ENCODE measurements around the gene LRRC59.

The LRRC59 gene

DNA sequence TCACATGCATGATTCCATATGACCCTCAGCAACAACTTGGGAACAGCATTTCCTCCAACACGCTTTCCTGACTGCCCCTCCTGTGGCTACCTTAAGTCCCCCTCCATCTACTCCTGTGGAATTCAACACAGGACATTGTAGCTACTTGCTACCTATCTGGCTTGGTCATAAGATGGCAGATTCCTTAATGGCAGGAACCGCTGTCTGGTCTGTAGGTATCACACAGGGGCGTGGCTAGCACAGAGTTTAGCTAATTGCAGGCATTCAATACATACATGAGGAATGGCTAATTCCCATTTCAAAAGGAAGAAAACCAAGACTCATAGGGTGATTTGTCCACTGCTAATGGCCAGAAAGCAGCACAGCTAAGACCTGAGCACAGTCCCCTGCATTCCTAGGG is 8.6 kb downstream of the LRRC59 start:
- no peak for DNase-seq

DNA sequence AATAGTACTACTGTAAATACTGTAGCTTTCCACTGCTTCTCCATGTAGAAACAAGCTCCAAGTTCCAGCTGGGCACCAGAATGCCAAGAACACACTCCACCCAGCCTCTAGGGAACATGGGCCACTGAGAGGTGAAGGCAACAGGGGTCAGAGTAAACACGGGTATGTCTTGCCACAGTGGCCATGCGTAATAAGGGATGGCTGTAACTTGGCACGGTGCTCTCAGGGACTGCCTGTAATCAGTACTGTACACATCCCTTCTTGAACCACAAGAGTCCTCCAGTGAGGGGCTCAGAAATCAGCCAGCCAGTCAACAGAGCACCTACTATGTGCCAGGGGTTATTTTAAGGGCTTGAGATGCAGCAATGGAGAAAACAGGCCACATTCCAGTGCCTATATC is 10.8 kb downstream of the LRRC59 start:
- DNase-seq = no peak

DNA sequence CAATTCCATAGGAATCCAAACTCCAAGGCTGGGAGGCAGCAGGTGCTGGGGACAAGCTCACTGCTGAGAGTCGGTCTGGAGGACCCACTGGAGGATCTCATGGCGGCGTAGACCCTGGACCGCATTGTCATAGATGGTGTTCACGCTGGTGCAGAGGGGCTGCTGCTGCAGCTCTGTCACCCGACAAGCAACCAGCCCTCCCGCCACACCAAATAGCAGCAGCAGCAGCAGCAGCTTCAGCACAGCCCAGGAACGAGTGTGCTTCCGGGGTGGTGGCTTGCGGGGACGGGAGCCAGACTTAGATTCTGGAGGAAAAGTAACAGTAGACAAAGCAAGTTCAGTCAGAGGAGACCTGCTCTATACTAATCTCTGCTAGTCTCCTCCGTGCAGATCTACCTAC is 14.4 kb downstream of the LRRC59 start:
- DNase-seq = no peak

DNA sequence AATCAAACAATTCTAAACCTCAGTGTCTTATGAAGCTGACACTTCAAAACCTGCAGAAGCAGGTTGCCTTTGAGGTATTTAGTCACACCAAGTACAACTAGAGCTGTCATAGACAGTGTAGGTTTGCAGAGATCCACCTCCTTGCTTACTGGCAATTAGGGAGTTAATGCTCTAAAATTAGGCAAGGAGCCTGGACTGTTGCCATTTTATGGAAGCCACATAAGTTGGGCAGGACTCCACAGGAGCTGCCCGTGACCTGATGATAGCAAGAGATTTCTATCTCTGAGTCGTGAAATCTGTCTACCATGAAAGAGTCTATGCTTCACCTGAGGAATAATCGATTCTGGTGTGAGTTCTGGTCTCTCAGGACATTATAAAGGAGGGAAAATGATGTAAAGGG is 15.4 kb downstream of the LRRC59 start:
- DNase-seq = no peak

DNA sequence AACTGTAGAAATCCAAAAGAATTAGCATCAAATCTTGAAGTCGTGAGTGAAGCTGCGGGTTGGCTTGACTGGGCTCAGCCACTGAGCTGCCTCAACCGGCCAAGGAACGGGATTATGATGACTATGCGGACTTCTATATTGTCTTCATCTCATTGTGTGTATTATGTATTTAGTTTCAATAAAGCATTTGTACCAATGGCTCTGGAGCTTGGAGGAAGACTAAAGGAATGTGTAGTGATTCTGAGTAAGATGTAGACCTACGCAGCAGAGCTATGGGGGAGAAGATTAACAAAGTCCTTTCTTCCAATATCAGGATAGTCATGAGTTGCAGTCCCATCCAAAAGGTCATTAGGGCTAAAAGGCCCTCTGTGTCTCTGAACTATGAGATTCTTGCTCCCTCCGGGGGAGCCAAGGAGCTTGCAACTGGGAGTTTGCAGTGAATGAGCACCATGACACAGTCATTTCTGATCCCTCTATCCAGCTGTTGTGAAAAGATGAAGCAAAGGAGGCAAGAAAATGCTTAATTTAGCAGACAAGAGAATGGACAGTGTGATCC is 16.0 kb downstream of the LRRC59 start:
- no peak for DNase-seq

DNA sequence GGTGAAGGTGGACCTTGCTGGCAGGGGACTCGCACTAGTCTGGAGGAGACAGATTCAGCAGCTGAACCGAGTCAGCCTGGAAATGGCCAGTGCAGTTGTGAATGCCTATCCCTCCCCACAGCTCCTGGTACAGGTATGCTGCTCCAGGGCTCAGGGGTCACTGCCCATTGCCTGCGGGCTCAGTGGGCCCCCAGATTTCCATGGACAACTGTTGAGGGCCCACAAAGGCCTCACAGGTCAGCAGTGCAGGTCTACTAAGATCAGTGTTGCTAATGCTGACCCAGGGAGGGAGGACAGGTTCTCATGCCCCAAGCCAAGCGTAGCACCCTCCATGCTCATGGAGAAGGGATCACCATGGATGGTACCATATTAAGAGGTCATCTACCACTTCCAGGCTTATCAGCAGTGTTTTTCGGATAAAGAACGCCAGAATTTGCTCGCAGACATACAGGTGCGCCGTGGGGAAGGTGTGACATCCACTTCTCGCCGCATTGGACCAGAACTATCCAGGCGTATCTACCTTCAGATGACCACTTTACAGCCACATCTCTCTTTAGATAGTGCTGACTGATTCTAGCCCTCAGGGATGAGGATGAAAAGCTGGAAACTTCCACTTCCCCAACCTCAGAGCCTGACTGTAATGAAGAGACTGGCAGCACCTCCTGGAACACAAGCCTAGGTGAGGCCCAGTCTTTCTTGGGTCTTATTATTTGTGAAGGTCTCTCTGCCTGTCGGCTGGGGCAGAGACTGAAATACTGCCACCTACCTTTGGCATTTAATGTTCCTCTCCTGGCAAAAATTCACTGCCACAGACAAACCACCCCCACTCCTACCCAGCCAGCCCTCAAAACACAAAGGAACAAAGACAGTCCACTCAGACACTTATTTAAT is 16.7 kb downstream of the LRRC59 start:
- DNase-seq = no peak

DNA sequence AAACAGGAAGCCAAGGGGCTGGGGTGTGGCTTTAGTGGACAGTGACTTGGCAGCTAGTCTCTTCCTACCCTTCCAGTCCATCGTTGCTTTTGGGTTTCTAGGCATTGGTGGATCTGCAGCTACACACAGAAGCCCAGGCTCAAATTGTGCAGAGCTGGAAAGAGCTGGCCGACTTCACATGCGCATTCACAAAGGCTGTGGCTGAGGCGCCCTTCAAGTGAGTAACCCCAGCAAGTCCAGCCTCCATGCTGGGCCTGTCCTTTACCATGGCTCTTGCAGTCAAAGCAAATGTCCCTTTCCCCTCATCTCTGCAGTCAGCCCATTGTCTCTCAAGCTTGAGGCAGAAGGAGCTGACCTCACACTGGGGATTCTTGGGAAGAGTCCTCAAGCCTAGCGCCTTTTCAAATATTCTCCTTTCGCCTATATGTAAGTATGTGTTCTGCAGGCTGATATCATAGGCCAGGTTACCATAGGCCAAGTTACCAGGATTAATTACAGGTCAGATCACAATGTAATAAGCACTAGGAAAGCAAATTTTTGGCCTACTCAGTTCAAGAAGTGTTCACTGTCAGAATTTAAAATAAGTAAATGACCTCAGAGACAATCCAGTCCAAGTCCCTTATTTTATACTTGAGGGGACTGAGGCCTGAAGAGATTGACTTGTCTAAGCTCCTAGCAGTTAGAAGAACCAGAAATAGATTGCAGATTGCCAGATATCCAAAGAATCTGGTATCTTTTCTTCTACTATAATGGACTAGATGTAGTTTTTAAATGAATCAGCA is 17.8 kb downstream of the LRRC59 start:
- no peak for DNase-seq

DNA sequence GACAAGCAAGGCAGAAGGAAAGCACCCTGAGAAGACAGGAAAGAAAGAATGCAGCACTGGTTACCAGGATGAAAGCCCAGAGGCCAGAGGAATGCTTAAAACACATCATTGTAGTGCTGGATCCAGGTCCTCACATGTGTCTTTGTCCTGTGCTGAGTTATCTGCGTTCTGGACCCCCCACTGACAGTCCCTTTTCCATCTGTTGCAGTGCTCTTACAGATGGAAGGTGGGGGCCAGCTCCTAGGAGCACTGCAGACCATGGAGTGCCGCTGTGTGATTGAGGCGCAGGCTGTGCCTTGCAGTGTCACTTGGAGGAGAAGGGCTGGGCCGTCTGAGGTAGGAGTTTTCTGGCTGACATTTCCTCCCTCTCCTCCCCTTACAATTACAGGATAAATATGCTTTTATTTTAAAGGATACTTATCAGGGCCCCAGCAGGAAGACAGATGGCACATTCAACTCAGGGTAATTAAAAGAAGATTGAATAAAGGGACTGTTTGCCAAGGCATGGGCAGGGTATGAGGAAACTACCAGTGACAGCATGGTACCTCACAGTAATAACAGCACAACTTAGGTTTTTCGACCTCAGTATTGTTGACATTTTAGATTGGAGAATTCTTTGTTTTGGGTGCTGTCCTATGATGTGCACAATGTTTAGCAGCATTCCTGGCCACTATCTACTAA is 21.3 kb downstream of the LRRC59 start:
- no peak for DNase-seq

DNA sequence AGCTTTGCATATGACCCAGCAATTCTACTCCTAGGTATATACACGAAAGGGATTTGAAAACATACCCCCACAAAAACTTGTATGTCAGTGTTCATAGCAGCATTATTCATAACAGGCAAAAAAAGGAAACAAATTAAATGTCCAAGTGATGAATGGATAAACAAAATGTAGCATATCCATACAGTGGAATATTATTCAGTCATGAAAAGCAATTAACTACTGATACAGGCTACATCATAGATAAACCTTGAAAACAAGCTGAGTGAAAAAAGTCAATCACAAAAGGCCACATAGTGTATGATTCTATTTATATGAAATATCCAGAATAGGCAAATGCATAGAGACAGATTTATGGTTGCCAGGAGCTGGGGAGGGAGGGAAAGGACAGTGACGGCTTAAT is 23.6 kb downstream of the LRRC59 start:
- no peak for DNase-seq

DNA sequence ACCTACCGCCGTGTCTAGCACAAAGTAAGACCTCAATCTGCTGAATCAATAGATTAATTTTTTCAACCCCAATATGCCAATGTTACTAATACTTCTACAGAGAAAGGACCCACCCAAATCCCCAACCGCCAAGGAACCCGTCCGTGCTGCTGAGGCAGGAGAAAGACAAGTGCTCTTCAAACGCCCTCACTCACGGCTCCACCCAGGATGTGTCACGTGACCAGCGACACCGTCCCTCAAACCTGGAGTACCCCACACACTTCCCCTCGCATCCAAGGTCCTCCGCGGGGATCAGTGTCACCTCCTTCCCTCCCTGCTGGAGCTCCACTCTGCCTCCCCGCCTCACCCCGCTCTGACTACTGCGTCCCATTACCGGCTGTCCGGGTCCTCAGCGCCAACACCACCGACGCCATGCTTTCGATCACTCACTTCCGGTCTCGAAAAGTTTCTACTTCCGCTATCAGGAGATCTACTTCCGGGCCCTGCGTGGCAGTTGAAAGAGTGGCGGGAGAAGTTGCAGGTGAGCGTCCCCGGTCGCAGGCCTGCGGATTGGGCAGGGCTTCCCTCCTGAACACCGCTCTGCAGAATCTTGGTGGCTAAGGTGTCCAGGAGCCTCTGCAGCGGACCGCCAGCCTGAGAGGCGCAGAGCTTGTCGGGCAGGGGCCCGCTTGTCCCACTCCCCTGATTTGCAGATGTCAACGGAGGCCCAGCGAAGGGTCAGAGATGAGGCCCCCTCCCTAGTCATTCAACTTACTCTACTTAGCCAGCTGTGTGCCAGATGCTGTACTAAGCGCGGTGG is 24.4 kb downstream of the LRRC59 start, which contains the start of the genes EME1 and MRPL27:
Gene EME1 (plus strand): TSS at position 472 of the 799 bp plus-strand sequence. CDS start 1,980 bp downstream, outside the sequence.
Gene MRPL27 (minus strand): TSS at position 427 of the 799 bp plus-strand sequence. CDS start 14 bp downstream, at position 413.
- peak in 57 of 58 donors; percentile 52 to 97 (median 90) for DNase-seq

DNA sequence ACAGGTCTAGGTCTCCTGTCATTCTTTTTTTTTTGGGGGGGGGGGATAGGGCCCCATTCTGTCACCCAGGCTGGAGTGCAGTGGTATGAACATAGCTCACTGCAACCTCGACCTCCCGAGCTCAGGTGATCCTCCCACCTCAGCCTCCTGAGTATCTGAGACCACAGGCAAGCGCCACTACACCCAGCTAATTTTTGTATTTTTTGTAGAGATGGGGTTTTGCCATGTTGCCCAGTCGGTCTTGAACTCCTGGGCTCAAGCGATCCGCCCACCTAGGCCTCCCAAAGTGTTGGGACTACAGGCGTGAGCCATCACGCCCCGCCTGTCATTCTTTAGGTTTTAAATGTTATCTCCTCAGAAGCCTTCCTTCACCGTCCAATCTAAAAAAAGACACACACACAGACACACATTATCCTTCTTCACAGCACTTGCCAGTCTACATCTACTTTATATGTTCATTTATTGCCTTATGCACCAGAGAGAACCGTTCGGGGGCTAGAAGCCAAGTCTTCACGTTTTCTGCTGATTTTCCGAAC is 25.0 kb downstream of the LRRC59 start:
- no peak for DNase-seq

DNA sequence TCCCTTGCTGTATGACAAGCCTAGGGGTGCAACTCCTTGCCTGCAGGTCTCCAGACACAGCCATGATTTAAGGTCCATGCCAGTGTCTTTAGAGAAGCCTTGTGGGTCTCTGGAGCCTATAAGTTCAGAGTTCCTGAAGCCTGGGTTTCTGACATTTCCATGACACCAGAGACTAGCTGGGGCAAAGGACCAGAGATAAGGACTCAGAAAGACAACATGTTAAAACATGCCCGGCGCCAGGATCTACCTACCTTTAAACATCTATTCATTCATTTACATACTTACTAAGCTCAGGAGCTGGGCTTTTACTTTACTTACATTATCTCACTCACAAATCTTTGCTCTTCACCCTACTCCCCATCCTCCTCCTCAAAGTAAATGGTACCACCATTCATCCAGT is 25.8 kb downstream of the LRRC59 start:
- DNase-seq = no peak

DNA sequence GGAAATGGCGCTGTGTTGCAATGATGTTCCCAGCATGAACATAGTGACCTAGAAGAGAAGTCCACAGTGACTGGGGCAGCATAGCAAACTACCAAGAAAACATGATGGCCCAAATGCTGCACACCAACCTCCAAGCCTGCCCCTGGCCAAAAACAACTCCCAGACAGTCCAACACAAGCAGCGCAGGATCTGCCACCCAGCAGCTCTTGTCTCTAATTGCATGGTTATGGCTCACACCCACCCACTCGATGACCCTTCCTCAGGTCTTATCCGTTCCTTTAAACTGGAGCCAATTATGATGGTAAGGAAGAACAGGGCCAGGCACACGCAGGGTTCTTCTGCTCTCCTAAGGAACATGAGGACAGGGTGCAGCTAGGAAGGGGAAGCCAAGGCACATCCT is 27.3 kb downstream of the LRRC59 start:
- DNase-seq = no peak

DNA sequence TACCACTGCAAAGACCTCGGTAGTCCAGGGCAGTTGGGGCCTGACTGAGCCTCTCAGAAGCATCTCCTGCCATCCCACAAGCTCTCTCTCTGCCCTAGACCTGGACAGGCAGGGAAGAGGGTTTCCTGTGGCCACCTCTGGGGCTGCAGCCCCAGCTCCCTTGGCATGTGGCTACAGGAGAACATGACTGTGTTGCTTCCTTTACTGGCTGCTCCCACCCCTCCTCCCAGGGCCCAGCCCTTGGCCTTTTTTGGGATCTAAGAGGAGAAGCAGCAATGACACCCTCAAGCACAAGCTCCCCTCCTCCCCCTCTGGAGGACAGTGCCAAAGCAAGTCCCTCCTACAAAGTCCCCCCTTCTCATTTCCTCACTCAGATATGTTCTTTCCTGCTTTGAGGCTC is 29.9 kb downstream of the LRRC59 start:
- no peak for DNase-seq

DNA sequence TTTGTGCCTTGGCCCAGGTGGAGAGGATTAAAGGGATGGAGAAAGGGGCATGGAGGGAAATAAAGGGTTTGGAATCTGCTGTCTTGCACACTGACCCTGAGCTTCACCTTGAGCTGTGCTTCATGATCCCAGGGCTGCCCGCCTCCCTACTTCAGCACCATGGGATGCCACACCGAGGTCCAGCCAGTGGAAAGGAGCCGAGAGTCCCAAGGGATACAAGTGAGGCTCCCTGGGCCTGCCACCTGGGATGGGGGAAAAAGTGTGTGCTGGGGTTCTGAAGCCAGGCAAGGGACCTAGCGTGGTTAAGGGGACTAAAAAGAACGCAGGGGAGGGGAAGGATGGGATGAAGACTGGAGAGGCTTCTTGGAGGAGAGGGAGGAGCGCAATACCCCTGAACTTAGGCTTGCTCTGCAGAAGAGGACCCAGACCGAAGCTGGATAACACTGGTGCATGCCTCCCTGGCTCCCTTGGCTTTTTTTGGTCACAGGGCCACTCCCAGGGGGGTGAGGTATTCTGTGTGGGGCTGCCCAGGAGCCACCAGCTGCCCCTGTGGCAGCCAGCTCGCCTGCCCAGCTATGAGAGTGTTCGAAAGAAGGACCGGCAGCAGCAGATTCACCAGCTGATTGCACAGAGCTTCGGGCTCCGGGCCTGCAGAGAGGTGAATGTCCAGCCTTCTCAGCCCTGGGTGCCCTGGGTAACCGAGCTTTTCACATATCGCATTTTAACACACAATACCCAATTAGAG is 31.5 kb downstream of the LRRC59 start:
- no peak for DNase-seq

DNA sequence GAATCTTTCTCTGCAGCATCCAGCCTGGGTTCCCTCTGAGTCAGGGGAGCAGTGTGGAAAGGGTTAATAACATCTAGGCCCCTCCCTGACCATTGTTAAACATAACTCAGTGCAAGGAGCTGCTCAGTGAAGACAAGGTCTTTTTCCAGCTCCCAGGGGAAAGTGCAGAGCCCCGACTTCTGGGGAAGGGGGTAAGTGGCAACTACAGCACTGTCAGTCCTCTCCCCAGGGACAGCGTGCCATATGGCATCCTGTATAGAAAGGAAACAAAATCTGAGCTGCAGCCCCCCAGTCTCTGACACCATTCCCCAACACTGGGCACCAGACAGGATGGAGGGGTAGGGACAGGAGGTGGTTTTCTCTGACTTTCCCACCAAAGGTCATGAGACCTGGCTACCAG is 32.2 kb downstream of the LRRC59 start:
- no peak for DNase-seq

DNA sequence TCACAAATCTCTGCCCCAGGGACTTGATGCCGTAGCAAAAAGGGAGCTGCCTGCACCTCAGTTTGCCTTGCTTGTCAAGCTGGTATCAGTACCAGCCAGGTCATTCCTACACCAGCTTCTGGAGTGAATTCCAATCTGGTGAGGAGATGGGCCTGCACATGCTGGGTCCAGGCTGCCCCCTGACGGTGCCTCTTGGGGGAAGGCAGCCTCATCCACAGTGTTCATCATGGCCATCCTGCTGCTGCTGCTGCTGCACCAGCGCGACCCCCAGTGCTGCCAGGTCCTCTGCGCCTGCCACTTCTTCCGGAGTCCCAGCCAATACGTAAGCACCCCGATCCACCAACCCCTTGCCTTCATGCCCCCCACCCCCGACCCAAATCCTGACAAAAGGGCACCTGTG is 32.6 kb downstream of the LRRC59 start:
- no peak for DNase-seq

DNA sequence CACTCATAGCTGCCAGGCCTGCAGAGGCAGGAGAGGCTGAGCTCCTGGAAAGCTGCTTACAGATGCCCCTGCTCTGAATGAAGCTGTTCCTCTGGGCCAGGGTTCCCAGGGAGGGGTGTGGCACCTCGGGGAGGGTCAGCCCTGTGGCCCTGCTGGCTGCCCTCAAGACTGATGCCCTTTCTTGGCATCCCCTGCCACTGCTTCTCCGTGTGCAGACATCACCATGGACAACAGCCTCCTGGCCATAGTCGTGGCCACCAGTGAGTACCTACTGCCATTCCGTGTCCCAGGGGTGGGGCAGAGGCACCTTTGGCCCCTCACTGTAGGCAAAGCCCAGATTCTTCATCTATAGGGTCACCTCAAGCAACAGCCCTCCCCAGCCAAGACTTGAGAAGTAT is 33.3 kb downstream of the LRRC59 start:
- DNase-seq = peak in 1 of 58 donors; percentile 46

Measured in anterior cingulate cortex (tissue), 58 donors.